HG03469 (cell line): ENCODE results near the gene SLC23A2.
"Not testable (repeated sequence)": the region's sequence is repeated elsewhere in the genome, so short reads cannot be mapped to it uniquely, and the experiment has no call there.

Source experiments
- ATAC-seq: cut with Tn5 transposase; IDR thresholded peaks from one replicate; pipeline ENCODE4 v1.9.1; 2021; ENCODE audit warnings: mild to moderate bottlenecking, moderate library complexity, moderate number of reproducible peaks; ENCODE audit not compliant: unreplicated experiment

Gene SLC23A2

GRCh38 chr20:5013682-5014447 is 12.6 kb upstream of the SLC23A2 start:
- ATAC-seq: no peak

- no peak for ATAC-seq
These were observed 7.4 kb upstream of the SLC23A2 start for GRCh38 chr20:5008759-5009158.

- ATAC-seq: no peak
These were observed 4.0 kb upstream of the SLC23A2 start for GRCh38 chr20:5005326-5005725.

GRCh38 chr20:5004825-5005224 is 3.5 kb upstream of the SLC23A2 start:
- ATAC-seq: not testable (repeated sequence)

- ATAC-seq: no peak
These were observed 2.3 kb upstream of the SLC23A2 start for GRCh38 chr20:5003626-5004025.

GRCh38 chr20:5002077-5002413 is 735 bp upstream of the SLC23A2 start:
- ATAC-seq: no peak

- ATAC-seq: no peak
These were observed 792 bp downstream of the SLC23A2 start for GRCh38 chr20:5000263-5001173.

GRCh38 chr20:4999788-5000187 is 1.5 kb downstream of the SLC23A2 start:
- no peak for ATAC-seq

- ATAC-seq: no peak
These were observed 3.1 kb downstream of the SLC23A2 start for GRCh38 chr20:4998160-4998651.

- ATAC-seq: no peak
These were observed 4.1 kb downstream of the SLC23A2 start for GRCh38 chr20:4997222-4997621.

- ATAC-seq: peak; percentile 37
These were observed 11.7 kb downstream of the SLC23A2 start for GRCh38 chr20:4989570-4989969.

- ATAC-seq: no peak
These were observed 14.2 kb downstream of the SLC23A2 start for GRCh38 chr20:4987130-4987529.

- no peak for ATAC-seq
These were observed 15.7 kb downstream of the SLC23A2 start for GRCh38 chr20:4985658-4986057.

GRCh38 chr20:4982281-4982680 is 19.0 kb downstream of the SLC23A2 start:
- ATAC-seq: no peak

- no peak for ATAC-seq
These were observed 21.4 kb downstream of the SLC23A2 start for GRCh38 chr20:4979841-4980410.

- no peak for ATAC-seq
These were observed 23.0 kb downstream of the SLC23A2 start for GRCh38 chr20:4978050-4978918.

GRCh38 chr20:4976014-4976413 is 25.3 kb downstream of the SLC23A2 start:
- not testable (repeated sequence) for ATAC-seq

- ATAC-seq: peak; percentile 76
These were observed 27.8 kb downstream of the SLC23A2 start for GRCh38 chr20:4973330-4974097.

- no peak for ATAC-seq
These were observed 28.6 kb downstream of the SLC23A2 start for GRCh38 chr20:4972506-4973251.
